NCI-H146 treated with DMSO at 0.1 percent for 48 hours (cell line): ENCODE measurements around the gene LBH.
"Not testable (repeated sequence)": the region's sequence is repeated elsewhere in the genome, so short reads cannot be mapped to it uniquely, and the experiment has no call there.

Source experiments
- DNase-seq: peaks from one replicate; lab custom pipeline; 2025; ENCODE audit not compliant: unreplicated experiment; lab: John Stamatoyannopoulos, UW

LBH gene

DNA sequence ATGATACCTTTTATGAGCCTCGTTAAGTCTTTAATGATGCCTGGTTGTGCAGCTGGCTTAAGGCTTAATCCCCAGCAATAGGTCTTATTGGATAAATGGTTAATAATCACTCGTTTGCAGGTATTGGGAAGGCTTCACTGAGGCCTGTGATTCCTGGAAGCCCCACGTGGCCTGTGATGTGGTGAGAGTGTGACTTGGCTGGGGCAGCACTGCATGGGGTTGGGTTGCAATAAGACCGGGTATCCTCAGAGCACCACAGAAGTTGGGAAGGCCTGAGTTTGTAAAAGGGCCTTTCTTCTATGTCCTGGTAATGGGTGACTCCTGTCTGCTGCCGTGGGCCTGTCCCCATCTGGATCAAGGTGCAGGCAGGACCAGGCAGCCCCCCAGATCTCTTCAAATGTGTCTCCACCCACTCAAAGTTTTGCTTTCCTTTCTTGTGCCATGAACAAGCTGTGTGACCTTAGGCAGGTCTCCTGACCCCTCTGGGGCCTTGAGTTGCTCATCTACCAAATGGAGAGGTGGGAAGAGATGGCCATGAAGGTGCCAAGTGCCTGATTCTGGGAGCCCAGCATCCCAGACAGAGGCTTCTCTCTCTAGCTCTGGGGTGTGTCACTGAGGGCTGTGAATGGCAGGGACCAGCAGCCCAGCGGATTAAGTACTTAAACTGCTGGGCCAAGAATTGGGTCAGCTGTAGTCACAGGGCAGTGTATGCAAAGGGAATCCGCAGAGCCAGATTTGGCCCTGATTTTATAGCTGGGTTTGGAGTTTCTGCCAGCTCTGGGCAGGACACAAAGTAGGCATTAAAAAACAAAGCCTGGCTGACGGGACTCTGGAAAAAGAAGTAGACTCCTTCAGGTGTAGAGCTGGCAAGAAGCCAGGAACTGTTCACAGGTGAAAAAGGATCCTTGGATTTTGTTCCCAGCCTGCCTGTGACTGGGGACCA is 24.4 kb downstream of the LBH start:
- no peak for DNase-seq

DNA sequence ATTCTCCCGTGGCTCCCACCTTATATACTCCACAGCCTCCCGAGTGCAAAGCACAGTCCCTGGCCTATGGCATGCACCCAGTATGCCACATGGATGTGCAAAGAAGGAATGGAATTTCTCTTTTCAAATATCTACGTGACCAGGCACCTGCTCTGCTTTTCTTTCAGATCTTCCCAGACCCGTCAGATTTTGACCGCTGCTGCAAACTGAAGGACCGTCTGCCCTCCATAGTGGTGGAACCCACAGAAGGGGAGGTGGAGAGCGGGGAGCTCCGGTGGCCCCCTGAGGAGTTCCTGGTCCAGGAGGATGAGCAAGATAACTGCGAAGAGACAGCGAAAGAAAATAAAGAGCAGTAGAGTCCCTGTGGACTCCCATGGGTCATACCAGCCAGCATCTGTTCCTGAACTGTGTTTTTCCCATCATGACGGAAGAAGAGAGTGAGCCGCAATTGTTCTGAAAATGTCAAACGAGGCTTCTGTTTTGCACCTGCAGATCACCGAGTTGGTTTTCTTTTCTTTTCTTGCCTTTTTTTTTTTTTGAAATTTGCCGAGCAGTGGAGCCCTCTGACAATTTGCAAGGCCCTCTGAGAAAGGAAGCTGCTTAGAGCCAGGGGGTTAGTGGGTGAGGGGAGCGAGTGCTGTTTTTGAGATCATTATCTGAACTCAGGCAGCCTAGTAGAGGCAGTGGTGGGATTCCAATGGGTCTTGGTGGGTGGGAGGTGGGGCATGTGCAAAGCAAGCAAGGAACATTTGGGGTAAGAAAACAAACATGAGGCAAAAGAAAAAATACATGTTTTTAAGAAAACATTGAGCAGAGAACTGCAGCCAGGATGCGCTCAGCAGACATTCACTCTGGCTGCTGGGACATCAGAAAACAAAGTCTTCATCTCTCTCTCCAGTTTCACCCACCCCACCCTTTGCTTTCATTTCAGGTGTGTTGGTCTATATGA is 26.2 kb downstream of the LBH start:
- DNase-seq: no peak

DNA sequence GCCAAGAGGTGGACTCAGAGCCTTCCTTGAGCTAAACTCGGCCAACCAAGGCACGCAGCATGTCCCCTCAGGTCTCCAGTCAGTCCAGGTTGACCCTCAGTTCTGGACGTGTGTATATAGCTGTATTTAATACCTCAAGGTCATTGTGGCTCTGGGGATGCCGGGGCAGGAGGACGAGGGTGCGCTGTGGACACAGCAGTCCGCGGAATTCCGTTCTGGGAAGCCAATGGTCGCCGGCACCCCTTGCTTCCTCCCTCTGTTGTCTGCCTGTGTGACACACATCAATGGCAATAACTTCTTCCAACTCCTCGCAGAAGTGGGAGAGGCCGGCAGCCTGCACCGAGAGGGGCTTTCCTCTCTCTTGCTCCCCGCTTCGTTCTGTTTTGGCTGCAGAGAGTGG is 27.7 kb downstream of the LBH start:
- DNase-seq: no peak

DNA sequence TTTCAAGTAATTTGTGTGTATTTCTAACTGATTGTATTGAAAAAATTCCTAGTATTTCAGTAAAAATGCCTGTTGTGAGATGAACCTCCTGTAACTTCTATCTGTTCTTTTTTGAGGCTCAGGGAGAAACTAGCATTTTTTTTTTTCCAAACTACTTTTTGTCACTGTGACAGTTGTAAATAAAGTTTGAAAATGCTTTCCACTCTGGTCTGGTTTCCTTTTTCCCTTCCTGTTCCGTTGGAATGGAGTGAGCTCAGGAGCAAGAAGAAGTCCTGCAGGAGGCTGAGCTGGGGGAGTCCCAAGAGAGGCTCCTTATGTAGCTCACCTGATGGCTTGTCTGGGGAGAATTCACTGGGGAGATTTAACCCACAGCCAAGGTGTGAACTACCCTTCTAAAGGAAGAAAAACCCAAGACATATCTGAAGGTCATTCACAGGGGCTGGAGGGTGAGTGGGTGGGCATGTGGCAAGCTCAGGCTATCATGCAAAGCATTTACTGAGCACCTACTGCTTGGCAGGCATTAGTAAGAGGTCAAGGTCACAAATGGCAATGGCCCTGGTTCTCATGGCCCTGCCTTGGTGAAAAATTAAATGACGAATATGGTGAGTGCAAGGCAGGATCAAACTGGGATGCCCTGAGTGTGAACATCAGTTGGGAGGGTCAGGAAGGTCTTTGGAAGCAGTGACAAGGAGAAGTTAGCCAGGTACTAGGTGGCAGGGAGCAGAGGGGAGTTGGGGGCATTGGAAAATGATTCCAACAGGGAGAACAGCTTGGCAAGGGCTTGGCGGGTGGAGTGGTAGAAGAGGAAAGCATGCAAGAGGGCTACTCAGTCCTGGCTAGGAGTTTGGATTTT is 28.7 kb downstream of the LBH start:
- DNase-seq: no peak

DNA sequence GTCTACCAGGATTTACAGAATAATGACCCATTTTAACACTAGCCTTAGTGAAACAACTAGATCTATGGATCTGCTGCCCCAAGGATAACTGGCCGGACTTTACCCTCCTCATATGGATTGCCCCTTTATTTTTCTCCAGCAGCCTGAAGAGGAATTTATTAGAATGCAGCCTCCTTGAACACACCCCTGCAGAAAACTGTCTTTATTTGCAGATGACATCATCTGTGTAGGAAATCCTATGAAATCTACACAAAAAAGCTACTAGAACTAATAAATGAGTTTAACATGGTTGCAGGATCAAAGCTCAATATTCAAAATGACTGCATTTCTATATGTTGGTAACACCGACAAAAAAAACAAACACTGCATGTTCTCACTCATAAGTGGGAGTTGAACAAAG is 29.6 kb downstream of the LBH start:
- no peak for DNase-seq

DNA sequence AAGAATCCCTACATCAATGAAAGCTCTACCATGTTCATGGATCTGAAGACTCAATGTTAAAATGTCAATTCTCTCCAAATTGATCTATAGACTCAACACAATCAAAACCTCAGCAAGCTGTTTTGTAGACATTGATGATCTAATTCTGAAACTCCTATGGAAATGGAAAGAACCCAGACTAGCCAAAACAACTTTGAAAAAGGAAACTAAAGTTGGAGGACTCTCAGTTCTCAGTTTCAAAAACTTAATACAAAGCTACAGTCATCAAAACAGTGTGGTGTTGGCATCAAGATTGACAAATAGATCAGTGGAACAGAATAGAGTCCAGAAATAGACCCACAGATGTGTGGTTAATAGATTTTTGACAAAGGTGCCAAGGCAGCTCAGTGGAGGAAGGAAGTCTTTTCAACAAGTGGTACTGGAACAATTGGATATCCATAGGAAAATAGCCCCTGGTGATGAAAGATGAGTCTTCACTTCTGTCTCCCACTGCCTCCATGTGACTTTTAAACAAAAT is 30.4 kb downstream of the LBH start:
- no peak for DNase-seq

DNA sequence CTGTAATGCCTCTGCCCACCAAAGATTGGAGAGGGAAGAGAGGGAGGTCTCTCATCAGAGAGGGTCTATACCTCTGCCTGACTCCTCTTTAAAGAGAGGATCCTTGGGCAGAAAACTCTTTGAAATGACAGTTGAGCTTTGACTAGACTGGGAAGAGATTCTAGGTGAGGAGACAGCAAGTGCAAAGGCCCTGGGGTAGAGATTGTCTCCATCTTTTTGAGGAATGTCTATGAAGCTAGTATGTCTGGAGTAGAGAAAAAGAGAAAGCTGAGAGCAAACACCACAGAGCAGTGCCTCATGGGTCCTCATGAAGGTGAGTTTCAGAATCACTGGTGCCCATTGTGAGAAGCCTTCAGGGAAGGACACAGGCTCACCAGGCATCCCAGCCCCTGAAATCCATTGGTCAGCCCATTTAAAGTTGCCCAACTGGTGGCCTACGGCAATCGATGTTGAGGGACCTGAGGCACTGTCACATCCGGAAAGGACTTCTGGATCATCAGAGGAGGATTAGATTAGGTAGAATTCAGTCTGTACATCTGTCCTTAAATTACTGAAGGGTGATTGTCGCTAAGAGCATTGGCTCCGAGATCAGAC is 31.5 kb downstream of the LBH start:
- no peak for DNase-seq

DNA sequence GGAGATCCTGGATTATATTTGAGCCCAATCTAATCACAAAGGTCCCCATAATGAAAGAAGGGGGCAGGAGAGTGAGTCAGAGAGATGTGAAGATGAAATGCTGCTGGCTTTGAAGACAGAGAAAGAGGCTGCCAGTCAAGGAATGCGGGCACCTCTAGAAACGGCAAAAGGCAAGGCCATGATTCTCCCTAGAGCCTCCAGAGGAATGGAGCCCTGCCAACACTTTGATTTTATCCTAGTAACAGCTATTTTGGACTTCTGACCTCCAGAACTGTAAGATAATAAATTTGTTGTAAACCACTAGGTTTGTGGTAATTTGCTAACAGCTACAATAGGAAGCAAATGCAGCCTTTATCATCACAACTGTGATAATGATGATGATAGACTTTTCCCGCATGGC is 32.9 kb downstream of the LBH start:
- DNase-seq: no peak

DNA sequence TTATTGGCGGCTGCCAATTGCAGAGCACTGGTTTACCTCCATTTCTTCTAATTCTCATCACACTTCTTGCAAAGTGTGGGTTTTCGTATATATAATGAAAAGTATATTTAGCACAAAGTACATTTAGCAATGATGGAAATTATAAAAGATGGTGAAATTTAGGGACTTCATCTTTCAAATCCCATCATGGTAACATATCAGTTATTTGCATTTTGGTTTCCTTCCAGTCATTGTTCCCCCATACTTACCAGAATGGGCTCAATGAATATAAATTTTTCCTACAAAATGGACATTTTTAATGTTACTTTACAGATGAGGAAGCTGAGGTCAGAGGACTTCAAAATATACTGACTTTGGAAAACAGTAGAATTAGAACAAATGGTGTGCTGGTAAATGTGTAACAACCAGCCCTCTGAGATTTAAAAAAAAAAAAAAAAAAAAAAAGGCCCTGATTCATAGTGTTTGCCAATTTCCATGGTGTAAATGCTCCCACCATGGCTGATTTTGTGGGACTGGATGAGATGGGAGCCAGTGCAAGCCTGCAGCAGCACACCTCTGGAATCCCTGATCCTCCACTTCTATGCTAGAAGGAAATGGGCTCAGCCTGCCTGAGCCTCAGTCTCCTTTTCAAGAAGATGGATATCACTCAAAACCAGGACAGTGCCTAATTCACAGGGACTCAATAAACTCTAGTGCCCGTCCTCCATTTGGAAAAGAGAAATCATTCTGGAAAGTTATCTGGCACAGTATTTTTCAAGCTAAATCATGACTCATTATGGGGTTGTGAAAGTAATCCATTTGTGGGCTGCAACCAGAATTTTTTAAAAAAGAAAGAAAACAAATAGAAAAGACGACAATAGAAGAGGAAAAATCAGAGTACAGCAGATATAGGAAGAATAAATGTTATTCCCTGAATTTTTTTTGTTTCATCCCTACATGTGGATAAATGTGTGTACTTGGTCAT is 34.0 kb downstream of the LBH start:
- no peak for DNase-seq

DNA sequence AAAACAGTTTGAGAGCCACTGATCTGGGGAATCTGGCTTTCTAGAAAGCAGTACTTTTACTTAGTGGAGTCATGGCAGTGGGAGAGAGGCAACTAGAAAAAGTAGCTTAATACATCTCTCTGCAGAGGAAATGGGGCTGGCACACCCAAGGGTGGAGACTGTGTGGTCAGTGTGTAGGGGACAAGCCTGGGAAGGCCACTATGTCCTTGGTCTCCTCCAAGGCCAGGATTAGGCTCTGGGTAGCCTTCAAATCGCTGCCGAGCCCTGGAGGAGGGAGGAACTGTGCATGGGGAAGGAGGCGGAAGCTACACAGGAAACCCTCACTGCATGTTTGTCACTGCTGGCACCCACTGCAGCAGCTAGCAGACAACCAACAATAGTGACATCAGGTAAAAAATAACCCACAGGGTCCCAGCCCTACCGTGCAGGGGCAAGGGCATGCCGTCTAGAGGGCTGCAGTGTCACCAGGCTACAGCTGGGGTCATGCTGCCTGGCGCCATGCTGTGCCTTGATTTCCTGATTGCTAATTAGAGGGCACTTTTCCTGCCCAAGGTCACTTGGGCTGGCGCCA is 34.8 kb downstream of the LBH start:
- DNase-seq: no peak

DNA sequence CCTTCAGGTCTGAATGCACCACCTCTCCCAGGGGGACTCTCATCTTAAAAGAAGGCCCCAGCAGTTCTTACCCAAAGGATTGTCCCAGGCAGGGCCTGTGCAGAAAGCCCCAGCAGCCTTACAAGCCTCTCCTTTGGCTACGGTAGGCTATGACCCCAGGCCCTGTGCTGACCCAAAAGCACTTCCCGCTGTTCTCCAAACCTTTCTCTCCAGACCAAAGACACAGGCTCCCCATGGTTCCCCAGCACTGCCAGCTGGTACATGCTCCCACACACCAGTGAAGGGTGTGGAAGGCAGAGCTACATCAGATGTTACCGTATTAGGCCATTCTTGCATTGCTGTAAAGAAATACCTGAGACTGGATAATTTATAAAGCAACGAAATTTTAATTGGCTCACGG is 35.4 kb downstream of the LBH start:
- no peak for DNase-seq

DNA sequence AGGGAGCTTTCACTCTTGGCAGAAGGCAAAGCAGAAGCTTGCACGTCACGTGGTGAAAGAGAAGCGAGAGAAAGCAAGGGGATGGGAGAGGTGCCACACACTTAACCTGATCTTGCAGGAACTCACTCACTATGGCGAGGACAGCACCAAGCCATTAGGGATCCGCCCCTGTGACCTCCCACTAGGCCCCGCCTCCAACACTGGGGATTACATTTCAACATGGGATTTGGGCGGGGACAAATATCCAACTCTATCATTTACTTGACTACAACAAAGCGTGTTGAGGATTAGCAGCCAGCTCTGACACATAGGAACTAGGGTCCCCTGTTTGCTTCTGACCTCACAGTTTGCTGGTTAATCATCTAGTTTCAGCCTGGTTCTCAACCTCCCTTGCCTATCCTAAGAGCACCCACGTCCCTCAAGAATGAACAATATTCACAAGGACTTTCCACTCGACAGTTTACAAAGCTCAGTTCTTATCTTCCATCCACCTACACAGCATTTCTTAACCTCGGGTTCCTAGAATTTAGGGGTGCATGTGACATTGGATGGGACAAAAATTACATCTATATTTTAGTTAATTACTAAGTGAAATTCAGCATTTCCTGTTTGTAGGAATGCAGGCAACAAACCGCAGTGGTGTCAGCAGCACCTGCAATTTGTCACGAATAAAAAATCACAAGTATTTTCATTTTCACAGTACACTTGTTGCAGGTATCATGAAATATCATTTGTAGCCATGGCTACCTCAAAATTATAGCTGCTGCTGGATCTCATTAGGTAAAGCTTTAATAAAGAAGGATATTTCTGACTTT is 36.0 kb downstream of the LBH start:
- no peak for DNase-seq

DNA sequence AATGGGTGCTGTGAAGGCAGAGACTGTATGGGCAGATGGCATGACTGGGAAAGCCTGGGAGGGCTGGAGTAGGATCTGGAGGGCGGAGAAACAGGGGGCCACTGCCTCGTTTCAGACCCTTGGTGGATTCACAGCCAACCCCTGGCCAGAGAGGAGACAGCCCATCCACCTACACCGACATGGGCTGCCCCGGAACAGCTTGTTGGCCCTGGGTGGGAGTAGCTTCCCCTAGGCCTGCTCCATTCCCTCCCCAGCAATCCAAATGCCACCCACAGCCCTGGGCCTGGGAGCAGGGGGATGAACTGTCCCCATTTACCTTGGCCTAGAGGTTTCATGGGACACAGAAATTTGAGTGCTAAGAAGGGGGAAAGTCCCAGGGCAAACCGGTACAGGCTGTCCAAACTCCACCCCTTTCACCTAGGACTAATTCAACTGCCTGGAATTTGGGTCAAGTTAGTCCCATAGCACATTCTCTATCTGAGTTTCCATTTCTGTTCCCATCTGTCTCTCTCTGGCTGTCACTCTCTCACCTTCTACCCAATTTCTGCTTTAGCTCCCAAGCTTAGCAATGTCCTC is 37.0 kb downstream of the LBH start:
- no peak for DNase-seq

DNA sequence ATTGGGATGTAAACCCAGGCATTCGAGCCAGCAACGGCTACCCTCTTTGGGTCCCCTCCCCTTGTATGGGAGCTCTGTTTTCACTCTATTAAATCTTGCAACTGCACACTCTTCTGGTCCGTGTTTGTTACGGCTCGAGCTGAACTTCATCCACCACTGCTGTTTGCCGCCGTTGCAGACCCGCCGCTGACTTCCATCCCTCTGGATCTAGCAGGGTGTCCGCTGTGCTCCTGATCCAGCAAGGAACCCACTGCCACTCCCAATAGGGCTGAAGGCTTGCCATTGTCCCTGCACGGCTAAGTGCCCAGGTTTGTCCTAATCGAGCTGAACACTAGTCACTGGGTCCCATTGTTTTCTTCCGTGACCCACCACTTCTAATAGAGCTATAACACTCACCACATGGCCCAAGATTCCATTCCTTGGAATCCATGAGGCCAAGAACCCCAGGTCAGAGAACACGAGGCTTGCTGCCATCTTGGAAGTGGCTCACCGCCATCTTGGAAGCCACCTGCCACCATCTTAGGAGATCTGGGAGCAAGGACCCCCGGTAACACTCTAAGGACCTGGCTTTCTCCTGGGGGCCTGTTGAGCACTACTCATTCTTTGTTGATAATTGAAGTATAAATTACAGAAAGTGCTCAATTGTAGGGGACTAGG is 37.9 kb downstream of the LBH start:
- not testable (repeated sequence) for DNase-seq

DNA sequence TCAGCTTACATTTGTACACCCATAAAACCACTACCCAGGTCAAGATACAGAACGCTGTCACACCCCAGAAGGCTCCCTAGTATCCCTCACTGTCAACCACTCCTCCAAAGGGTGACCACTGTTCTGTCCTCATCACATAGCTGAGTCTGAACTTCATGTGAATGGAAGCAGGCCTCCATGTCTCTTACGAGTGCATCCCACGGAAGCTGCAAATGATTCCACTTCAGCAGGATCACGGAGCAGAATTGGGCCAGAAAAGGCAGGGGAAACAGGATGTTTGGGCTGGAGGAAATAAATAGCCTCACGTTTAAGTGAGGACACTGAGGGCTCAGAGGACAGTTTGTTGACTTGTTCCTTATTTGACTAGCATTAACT is 38.4 kb downstream of the LBH start:
- no peak for DNase-seq

DNA sequence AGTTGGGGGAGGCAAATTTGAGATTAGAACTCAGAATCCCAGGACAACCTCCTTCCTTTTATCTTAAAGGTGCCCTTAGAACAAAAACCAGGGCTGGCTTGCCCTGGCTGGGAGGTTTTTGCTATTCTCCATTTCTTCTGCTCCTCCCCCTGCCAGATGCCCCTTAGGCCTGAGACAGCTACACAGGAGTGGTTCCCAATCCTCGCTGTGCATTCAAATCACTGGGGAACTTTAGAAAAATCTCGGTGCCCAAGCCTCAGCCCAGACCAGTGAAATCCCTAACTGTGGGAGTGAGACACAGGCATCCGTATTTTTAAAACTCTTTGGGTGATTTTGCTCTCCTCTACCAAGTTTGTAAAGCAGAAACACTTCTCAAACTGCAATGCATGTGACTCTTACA is 38.8 kb downstream of the LBH start:
- no peak for DNase-seq

DNA sequence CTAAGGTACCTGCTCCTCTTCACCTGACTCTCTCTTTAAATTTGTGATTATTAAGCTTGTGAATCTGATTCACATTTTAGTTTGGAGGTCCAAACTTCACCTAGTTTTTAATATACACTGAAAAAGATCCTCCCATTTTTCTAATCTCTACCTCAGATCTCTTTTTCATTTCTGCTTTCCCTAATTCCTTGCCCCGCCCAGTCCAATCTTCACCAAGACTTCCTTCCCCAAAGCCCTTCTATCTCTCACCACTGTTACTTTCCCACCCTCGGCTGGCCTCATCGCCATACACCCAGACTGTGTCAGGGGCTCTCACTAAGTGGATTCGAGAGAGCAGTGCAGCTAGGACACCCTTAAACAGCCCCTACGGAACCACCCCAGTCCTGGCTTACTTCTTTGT is 40.0 kb downstream of the LBH start:
- DNase-seq: no peak
